SK-N-SH (cell line): ENCODE data around the gene PAPOLB. TPM values are rescaled to one million over a fixed set of nuclear protein-coding genes. Genes with fewer than 3 reads are reported as not detected.

Experiments
- CTCF ChIA-PET: fragments of 300-600, 350-600 bp; formaldehyde crosslinking; extraction: SDS; loops from one replicate; lab custom pipeline; 2021; lab: Yijun Ruan, JAX
- POLR2A ChIA-PET: fragments of 350-600 bp; sonication (Branson Sonifier 250); formaldehyde crosslinking; extraction: SDS; loops from one replicate; lab custom pipeline; 2020; ENCODE audit warnings: antibody characterized with exemption, inconsistent platforms; lab: Yijun Ruan, JAX
- DNase-seq: peaks from one replicate; pipeline ENCODE4 v3.0.0; 2012
- H2AFZ ChIP-seq: fragments of 200-600 bp; sonication (generic); 2 replicates; pipeline ENCODE4 v1.8.1; 2016; ENCODE audit warnings: antibody characterized with exemption, mild to moderate bottlenecking, low read depth
- H3F3A ChIP-seq: fragments of 200-600 bp; sonication (generic); replicated peaks from 2 replicates; pipeline ENCODE3; 2016; ENCODE audit warnings: antibody characterized with exemption, mild to moderate bottlenecking; ENCODE audit not compliant: insufficient read depth
- H3K27ac ChIP-seq, 2 experiments: fragments of 200-500 bp in 1 of 2; fragments of 200-600 bp in 1 of 2; sonication (Bioruptor generic) in 1 of 2; sonication (generic), shearing (Covaris generic) in 1 of 2; 2 replicates each; pipeline versions ENCODE4 v1.5.1 to v1.6.1; 2014 to 2016; ENCODE audit warnings: low read depth in 2 of 2, inconsistent platforms in 1 of 2, low read length in 1 of 2, mild to moderate bottlenecking in 1 of 2, mixed read lengths in 1 of 2
- H3K27me3 ChIP-seq: fragments of 200-600 bp; sonication (generic), shearing (Covaris generic); 2 replicates; pipeline ENCODE4 v1.6.1; 2016; ENCODE audit warnings: mixed run types; ENCODE audit not compliant: insufficient read depth
- H3K36me3 ChIP-seq, 2 experiments: fragments of 200-500 bp in 1 of 2; fragments of 200-600 bp in 1 of 2; sonication (Bioruptor generic) in 1 of 2; sonication (generic) in 1 of 2; replicated peaks in 1 of 2; 2 replicates each; pipeline versions ENCODE3 to v1.5.1; 2014 to 2016; ENCODE audit warnings: low read length in 1 of 2, mild to moderate bottlenecking in 1 of 2; ENCODE audit not compliant: insufficient read depth in 2 of 2, control insufficient read depth in 1 of 2
- H3K4me1 ChIP-seq, 2 experiments: fragments of 200-500 bp in 1 of 2; fragments of 200-600 bp in 1 of 2; sonication (Bioruptor generic) in 1 of 2; sonication (generic), shearing (Covaris generic) in 1 of 2; 2 replicates each; pipeline versions ENCODE4 v1.5.1 to v1.6.1; 2014 to 2016; ENCODE audit warnings: low read depth in 1 of 2, low read length in 1 of 2, mixed run types in 1 of 2; ENCODE audit not compliant: insufficient read depth in 2 of 2, control insufficient read depth in 1 of 2
- H3K4me2 ChIP-seq: fragments of 200-600 bp; sonication (generic), shearing (Covaris generic); 2 replicates; pipeline ENCODE4 v1.6.1; 2017; ENCODE audit warnings: mixed run types
- H3K4me3 ChIP-seq, 2 experiments: fragments of 200-500 bp in 1 of 2; fragments of 200-600 bp in 1 of 2; sonication (Bioruptor generic) in 1 of 2; sonication (generic), shearing (Covaris generic) in 1 of 2; 2 replicates each; pipeline versions ENCODE4 v1.5.1 to v1.8.1; 2014 to 2016; ENCODE audit warnings: low read depth in 2 of 2, inconsistent platforms in 1 of 2, low read length in 1 of 2, mild to moderate bottlenecking in 1 of 2, mixed read lengths in 1 of 2, moderate library complexity in 1 of 2
- H3K79me2 ChIP-seq: fragments of 200-600 bp; sonication (generic); 2 replicates; pipeline ENCODE4 v1.8.1; 2017; ENCODE audit warnings: mild to moderate bottlenecking; ENCODE audit not compliant: insufficient read depth
- H3K9ac ChIP-seq: fragments of 200-600 bp; sonication (generic); 2 replicates; pipeline ENCODE4 v1.6.1; 2017; ENCODE audit warnings: mixed run types
- H3K9me2 ChIP-seq: fragments of 200-600 bp; sonication (generic); 2 replicates; pipeline ENCODE4 v1.6.1; 2017; ENCODE audit warnings: mixed run types
- H3K9me3 ChIP-seq: fragments of 200-600 bp; sonication (generic); 2 replicates; pipeline ENCODE4 v1.6.1; 2017; ENCODE audit warnings: mixed run types, mild to moderate bottlenecking, moderate library complexity
- H4K20me1 ChIP-seq: fragments of 200-600 bp; sonication (generic); 2 replicates; pipeline ENCODE4 v1.6.1; 2017; ENCODE audit warnings: mild to moderate bottlenecking, mixed run types; ENCODE audit not compliant: insufficient read depth
- ELF1 ChIP-seq: IDR thresholded peaks from 2 replicates; pipeline ENCODE4 v1.4.0; 2012
- EP300 ChIP-seq, 2 experiments: IDR thresholded peaks; 2 replicates each; pipeline versions ENCODE4 v1.4.0 to v1.6.1; 2012; ENCODE audit warnings: borderline replicate concordance in 1 of 2, low read depth in 1 of 2, low read length in 1 of 2
- EZH2phosphoT487 ChIP-seq: fragments of 200-600 bp; sonication (generic); IDR thresholded peaks from 2 replicates; pipeline ENCODE4 v1.6.1; 2017; ENCODE audit warnings: low read depth, mixed run types, mild to moderate bottlenecking, antibody characterized with exemption, moderate library complexity, borderline replicate concordance
- FOSL2 ChIP-seq: IDR thresholded peaks from 2 replicates; pipeline ENCODE4 v1.4.0; 2012; ENCODE audit warnings: low read depth, mild to moderate bottlenecking, moderate library complexity, borderline replicate concordance
- GATA2 ChIP-seq: sonication (generic); formaldehyde crosslinking; IDR thresholded peaks from 2 replicates; pipeline ENCODE4 v1.5.0; 2020; ENCODE audit warnings: mild to moderate bottlenecking, missing genetic modification reagents
- JUND ChIP-seq: IDR thresholded peaks from 2 replicates; pipeline ENCODE4 v1.4.0; 2012
- MEF2A ChIP-seq: IDR thresholded peaks from 2 replicates; pipeline ENCODE4 v1.4.0; 2012; ENCODE audit warnings: low read depth, borderline replicate concordance
- MXI1 ChIP-seq: IDR thresholded peaks from 2 replicates; pipeline ENCODE4 v1.6.1; 2012; ENCODE audit warnings: mild to moderate bottlenecking, low read depth, low read length, improper control_type of control experiment
- RCOR1 ChIP-seq: fragments of 150-350 bp; IDR thresholded peaks from 2 replicates; pipeline ENCODE4 v1.6.1; 2017; ENCODE audit warnings: antibody characterized with exemption, low read length
- REST ChIP-seq: IDR thresholded peaks from 2 replicates; pipeline ENCODE4 v1.6.1; 2012; ENCODE audit warnings: mild to moderate bottlenecking, low read depth, low read length, moderate library complexity
- RFX5 ChIP-seq: IDR thresholded peaks from 2 replicates; pipeline ENCODE4 v1.6.1; 2012; ENCODE audit warnings: mild to moderate bottlenecking, improper control_type of control experiment, low read length
- RXRA ChIP-seq: IDR thresholded peaks from 2 replicates; pipeline ENCODE4 v1.4.0; 2012; ENCODE audit warnings: low read depth, mild to moderate bottlenecking, borderline replicate concordance
- SMC3 ChIP-seq: IDR thresholded peaks from 2 replicates; pipeline ENCODE4 v1.6.1; 2012; ENCODE audit warnings: low read depth, low read length, improper control_type of control experiment
- TEAD4 ChIP-seq: IDR thresholded peaks from 2 replicates; pipeline ENCODE4 v1.4.0; 2012; ENCODE audit warnings: mild to moderate bottlenecking, borderline replicate concordance; ENCODE audit not compliant: insufficient read depth
- USF1 ChIP-seq: IDR thresholded peaks from 2 replicates; pipeline ENCODE4 v1.4.0; 2012; ENCODE audit warnings: low read depth, borderline replicate concordance
- USF2 ChIP-seq: fragments of 150-350 bp; IDR thresholded peaks from 2 replicates; pipeline ENCODE4 v1.6.1; 2017; ENCODE audit warnings: antibody characterized with exemption, low read length, low read depth, borderline replicate concordance
- ZBTB33 ChIP-seq: IDR thresholded peaks from 2 replicates; pipeline ENCODE4 v1.4.0; 2012; ENCODE audit warnings: low read depth, borderline replicate concordance
- WGBS: methylation state at CpG from one replicate; pipeline ENCODE4 v1.1.6; 2017; ENCODE audit warnings: low lambda C conversion rate; 5-methylcytosine and 5-hydroxymethylcytosine counted together
- polyA plus RNA-seq, 3 experiments: library from polyadenylated mRNA; depleted of rRNA; stranded (reverse); fragments of >200 nt; gene quantifications; 2 replicates each; pipeline ENCODE4 v1.2.3, GENCODE V29; 2012

Gene PAPOLB
- polyA plus RNA-seq, 1 of the 3 experiments (the other 2 are of a cell fraction): not detected

- no peaks in the 10 kb centered on the region for H3F3A ChIP-seq
- no peaks in the 10 kb centered on the region; a peak in 1 of 4 replicates for H3K4me1 ChIP-seq
- H3K4me2 ChIP-seq: no peak overlapping the region
- no peak overlapping the region for H2AFZ ChIP-seq
- DNase-seq: peak; percentile 42
- CTCF ChIA-PET: interaction anchor here (1.1 to 1.7 kb wide), 2 partner anchors 22 to 62 kb away, joined by 3 to 4 read pairs; partner anchors contain the start of gene RADIL
- H3K9me2 ChIP-seq: no peaks in the 10 kb centered on the region
- no peak overlapping the region for H3K9ac ChIP-seq
- no peak for TF ChIP-seq MEF2A
- no peak overlapping the region for H3K27ac ChIP-seq
- no peaks in the 10 kb centered on the region for H3K36me3 ChIP-seq
- H4K20me1 ChIP-seq: no peaks in the 10 kb centered on the region
- no peak overlapping the region for H3K4me3 ChIP-seq
- no peaks in the 10 kb centered on the region for H3K79me2 ChIP-seq
- H3K27me3 ChIP-seq: no peaks in the 10 kb centered on the region
- POLR2A ChIA-PET: no interaction called here
- WGBS: 96% methylated on average over 13 of the region's 20 CpGs
- H3K9me3 ChIP-seq: no peaks in the 10 kb centered on the region
Observed at GRCh38 chr7:4820967-4821471, 40.8 kb downstream of the PAPOLB start.

GRCh38 chr7:4820405-4820966 lies 41.3 kb downstream of the PAPOLB start:
- no peaks in the 10 kb centered on the region for H3K9me2 ChIP-seq
- H4K20me1 ChIP-seq: no peaks in the 10 kb centered on the region
- H3F3A ChIP-seq: no peaks in the 10 kb centered on the region
- H3K9ac ChIP-seq: no peak overlapping the region
- ChIA-PET CTCF (interaction anchor here (1.1 to 1.7 kb wide), 3 partner anchors 10 to 63 kb away, joined by 3 to 8 read pairs (median 4); partner anchors contain the start of gene RADIL), POLR2A (no interaction called here)
- TF ChIP-seq FOSL2 (no peak), GATA2 (no peak), REST (no peak), EP300 (IDR thresholded peaks at IDR 0.05; ENCODE audit: borderline replicate concordance in 1 of 2, low read depth in 1 of 2, low read length in 1 of 2) (no peak), USF2 (no peak), MXI1 (no peak), EZH2phosphoT487 (no peak), RCOR1 (no peak), JUND (no peak), RXRA (no peak), RFX5 (no peak), USF1 (no peak), TEAD4 (no peak), SMC3 (no peak), ELF1 (no peak), ZBTB33 (no peak)
- no peaks in the 10 kb centered on the region for H3K27me3 ChIP-seq
- no peaks in the 10 kb centered on the region; a peak in 1 of 4 replicates for H3K4me1 ChIP-seq
- H3K79me2 ChIP-seq: no peaks in the 10 kb centered on the region
- H3K9me3 ChIP-seq: no peaks in the 10 kb centered on the region
- no peaks in the 10 kb centered on the region for H3K36me3 ChIP-seq
- no peak overlapping the region for H3K4me3 ChIP-seq
- H2AFZ ChIP-seq: no peak overlapping the region
- DNase-seq: peak; percentile 47
- WGBS: 88% methylated on average over 19 of the region's 19 CpGs
- H3K27ac ChIP-seq: no peak overlapping the region
- no peak overlapping the region for H3K4me2 ChIP-seq
